Mesothelial cell of epicardium (in vitro differentiated cells): ENCODE data around the gene ACP3. TPM values are rescaled to one million over a fixed set of nuclear protein-coding genes. Genes with fewer than 3 reads are reported as not detected.

ENCODE experiments used
- DNase-seq, 2 experiments: peaks; one replicate each; pipeline ENCODE4 v3.0.0; 2021; ENCODE audit warnings: low spot score in 2 of 2; ENCODE audit not compliant: unreplicated experiment in 2 of 2
- H3K27ac Mint-ChIP-seq: 2 replicates; pipeline ENCODE4 v1.8.0; 2021; ENCODE audit warnings: mixed read lengths
- H3K27me3 Mint-ChIP-seq: 2 replicates; pipeline ENCODE4 v1.8.0; 2021; ENCODE audit warnings: low read depth, mixed read lengths
- H3K36me3 Mint-ChIP-seq: 2 replicates; pipeline ENCODE4 v1.8.0; 2021; ENCODE audit warnings: mixed read lengths
- H3K4me1 Mint-ChIP-seq: 2 replicates; pipeline ENCODE4 v1.8.0; 2021; ENCODE audit warnings: mixed read lengths
- H3K4me3 Mint-ChIP-seq: 2 replicates; pipeline ENCODE4 v1.8.0; 2021; ENCODE audit warnings: mild to moderate bottlenecking, moderate library complexity, mixed read lengths
- H3K9me3 Mint-ChIP-seq: 2 replicates; pipeline ENCODE4 v1.8.0; 2021; ENCODE audit warnings: mixed read lengths
- CTCF ChIP-seq: fragments of 200-600 bp; sonication (generic); IDR thresholded peaks from one replicate; pipeline ENCODE4 v1.5.0; 2021; ENCODE audit warnings: antibody characterized with exemption; ENCODE audit not compliant: unreplicated experiment
- total RNA-seq: library from RNA; stranded (reverse); gene quantifications from 3 replicates; pipeline ENCODE4 v1.2.1, GENCODE V29; 2021

The ACP3 gene
- total RNA-seq, 1 donor from 2014 or later = 25.5 TPM

- Mint-ChIP-seq H3K9me3 (peaks cover 12% of the 10 kb centered on the region), H3K27ac (peak overlapping the region; percentile 75), H3K36me3 (peaks cover 8% of the 10 kb centered on the region), H3K4me3 (no peak overlapping the region), H3K27me3 (no peaks in the 10 kb centered on the region), H3K4me1 (peaks cover 44% of the 10 kb centered on the region)
- DNase-seq = no peak
- no peak for TF ChIP-seq CTCF
These were observed 33.8 kb upstream of the ACP3 start for GRCh38 chr3:132283440-132283839.

GRCh38 chr3:132283916-132284405 is 33.2 kb upstream of the ACP3 start:
- Mint-ChIP-seq H3K36me3 (peaks cover 8% of the 10 kb centered on the region), H3K9me3 (peaks cover 15% of the 10 kb centered on the region), H3K27me3 (no peaks in the 10 kb centered on the region), H3K4me3 (no peak overlapping the region), H3K4me1 (peaks cover 47% of the 10 kb centered on the region), H3K27ac (peak overlapping the region; percentile 75)
- no peak for TF ChIP-seq CTCF
- no peak for DNase-seq

GRCh38 chr3:132284781-132285619 is 32.2 kb upstream of the ACP3 start:
- Mint-ChIP-seq H3K27me3 (no peaks in the 10 kb centered on the region), H3K27ac (peak overlapping the region; percentile 70), H3K4me3 (no peak overlapping the region), H3K4me1 (peaks cover 52% of the 10 kb centered on the region), H3K9me3 (peaks cover 22% of the 10 kb centered on the region), H3K36me3 (peaks cover 8% of the 10 kb centered on the region)
- TF ChIP-seq CTCF = no peak
- DNase-seq = no peak

GRCh38 chr3:132285620-132285945 is 31.6 kb upstream of the ACP3 start:
- DNase-seq = no peak
- Mint-ChIP-seq H3K4me3 (no peak overlapping the region), H3K27me3 (no peaks in the 10 kb centered on the region), H3K9me3 (peaks cover 22% of the 10 kb centered on the region), H3K4me1 (peaks cover 52% of the 10 kb centered on the region), H3K27ac (peak overlapping the region; percentile 70), H3K36me3 (peaks cover 8% of the 10 kb centered on the region)
- TF ChIP-seq CTCF = no peak

GRCh38 chr3:132286035-132286434 is 31.2 kb upstream of the ACP3 start:
- TF ChIP-seq CTCF = no peak
- no peak overlapping the region for H3K4me3 Mint-ChIP-seq
- peaks cover 8% of the 10 kb centered on the region for H3K36me3 Mint-ChIP-seq
- H3K4me1 Mint-ChIP-seq = peaks cover 52% of the 10 kb centered on the region
- DNase-seq = no peak
- peaks cover 25% of the 10 kb centered on the region for H3K9me3 Mint-ChIP-seq
- peak overlapping the region; percentile 70 for H3K27ac Mint-ChIP-seq
- H3K27me3 Mint-ChIP-seq = no peaks in the 10 kb centered on the region
